ENCODE data around the gene TAOK1. TPM values are rescaled to one million over a fixed set of nuclear protein-coding genes. Genes with fewer than 3 reads are reported as not detected.
A peak's percentile ranks its signal among the peaks of the same experiment; 100 is the strongest.

The TAOK1 gene
- total and polyA plus RNA-seq, 2 of the 13 experiments (the other 11 are each of a cell fraction or from before 2014, with no cell fraction given), result 14.1 to 23.0 TPM

DNA sequence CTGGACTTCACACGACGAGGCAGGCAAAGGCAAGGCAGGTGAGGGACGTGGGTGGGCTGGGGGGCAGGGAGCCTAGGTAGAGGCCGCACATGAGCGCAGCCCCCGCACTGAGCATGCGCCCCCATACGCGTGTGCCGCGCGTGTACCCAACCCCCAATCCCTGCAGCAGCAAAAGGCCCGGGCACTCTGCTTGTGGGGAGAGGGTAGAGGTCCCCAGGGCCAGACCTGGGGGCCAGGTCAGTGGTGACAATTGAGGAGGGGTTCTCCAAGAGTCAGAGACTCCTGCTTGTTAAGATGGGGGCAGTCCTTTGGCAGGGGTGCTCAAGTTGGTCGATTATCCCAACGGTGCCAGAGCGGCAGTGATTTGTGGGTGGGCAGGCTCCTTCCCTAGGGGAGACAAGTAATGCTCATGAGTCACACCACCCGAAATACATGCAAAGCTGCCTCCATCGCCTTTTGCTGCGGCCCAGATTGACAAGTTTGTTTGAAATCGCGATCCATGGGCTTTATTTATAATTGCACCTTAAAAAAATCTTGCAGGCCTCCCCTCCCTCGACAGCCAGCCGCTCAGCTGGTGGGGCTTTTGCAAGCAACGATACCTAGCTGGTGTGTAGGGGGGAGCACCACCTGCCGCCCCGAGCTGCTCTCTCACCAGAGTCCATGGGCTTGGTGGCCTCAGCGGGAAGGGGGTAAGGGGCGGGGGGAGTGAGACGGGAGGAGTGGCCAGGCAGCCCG is 200.4 kb downstream of the TAOK1 start (continued):
- no peak for TF ChIP-seq SATB2 (CRISPR knock-in tag; IDR thresholded peaks at IDR 0.05)
- TF ChIP-seq SMAD9 (CRISPR knock-in tag; IDR thresholded peaks at IDR 0.05), result no peak
- no peak for TF ChIP-seq XRCC5 (optimal IDR thresholded peaks at IDR 0.05; ENCODE audit: low read length)
- no peak for TF ChIP-seq SIN3B (IDR thresholded peaks at IDR 0.05; ENCODE audit: low read length)
- TF ChIP-seq MYNN (CRISPR knock-in tag; IDR thresholded peaks at IDR 0.05; ENCODE audit: low read depth), result no peak
- TF ChIP-seq TMF1 (CRISPR knock-in tag; IDR thresholded peaks at IDR 0.05; ENCODE audit: low read depth), result no peak
- no peak for TF ChIP-seq SYNCRIP (IDR thresholded peaks at IDR 0.05; ENCODE audit: insufficient read depth, low read depth, low read length)
- TF ChIP-seq ZNF326 (CRISPR knock-in tag; IDR thresholded peaks at IDR 0.05; ENCODE audit: borderline replicate concordance), result no peak
- TF ChIP-seq CBX5 (CRISPR knock-in tag; IDR thresholded peaks at IDR 0.05; ENCODE audit: borderline replicate concordance), result no peak
- 0 out of 2 replicates have a peak, but pooled peaks have one; percentile 8 for TF ChIP-seq ZNF350 (CRISPR knock-in tag; IDR thresholded peaks at IDR 0.05; ENCODE audit: borderline replicate concordance, low read depth)
- TF ChIP-seq SOX6 (IDR thresholded peaks at IDR 0.05), result no peak
- TF ChIP-seq SOX6 (CRISPR knock-in tag; IDR thresholded peaks at IDR 0.05), result no peak
- TF ChIP-seq, protein P1, sequence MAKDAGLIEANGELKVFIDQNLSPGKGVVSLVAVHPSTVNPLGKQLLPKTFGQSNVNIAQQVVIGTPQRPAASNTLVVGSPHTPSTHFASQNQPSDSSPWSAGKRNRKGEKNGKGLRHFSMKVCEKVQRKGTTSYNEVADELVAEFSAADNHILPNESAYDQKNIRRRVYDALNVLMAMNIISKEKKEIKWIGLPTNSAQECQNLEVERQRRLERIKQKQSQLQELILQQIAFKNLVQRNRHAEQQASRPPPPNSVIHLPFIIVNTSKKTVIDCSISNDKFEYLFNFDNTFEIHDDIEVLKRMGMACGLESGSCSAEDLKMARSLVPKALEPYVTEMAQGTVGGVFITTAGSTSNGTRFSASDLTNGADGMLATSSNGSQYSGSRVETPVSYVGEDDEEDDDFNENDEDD (CRISPR knock-in tag; IDR thresholded peaks at IDR 0.05; ENCODE audit: borderline replicate concordance), result no peak
- TF ChIP-seq, protein P2, sequence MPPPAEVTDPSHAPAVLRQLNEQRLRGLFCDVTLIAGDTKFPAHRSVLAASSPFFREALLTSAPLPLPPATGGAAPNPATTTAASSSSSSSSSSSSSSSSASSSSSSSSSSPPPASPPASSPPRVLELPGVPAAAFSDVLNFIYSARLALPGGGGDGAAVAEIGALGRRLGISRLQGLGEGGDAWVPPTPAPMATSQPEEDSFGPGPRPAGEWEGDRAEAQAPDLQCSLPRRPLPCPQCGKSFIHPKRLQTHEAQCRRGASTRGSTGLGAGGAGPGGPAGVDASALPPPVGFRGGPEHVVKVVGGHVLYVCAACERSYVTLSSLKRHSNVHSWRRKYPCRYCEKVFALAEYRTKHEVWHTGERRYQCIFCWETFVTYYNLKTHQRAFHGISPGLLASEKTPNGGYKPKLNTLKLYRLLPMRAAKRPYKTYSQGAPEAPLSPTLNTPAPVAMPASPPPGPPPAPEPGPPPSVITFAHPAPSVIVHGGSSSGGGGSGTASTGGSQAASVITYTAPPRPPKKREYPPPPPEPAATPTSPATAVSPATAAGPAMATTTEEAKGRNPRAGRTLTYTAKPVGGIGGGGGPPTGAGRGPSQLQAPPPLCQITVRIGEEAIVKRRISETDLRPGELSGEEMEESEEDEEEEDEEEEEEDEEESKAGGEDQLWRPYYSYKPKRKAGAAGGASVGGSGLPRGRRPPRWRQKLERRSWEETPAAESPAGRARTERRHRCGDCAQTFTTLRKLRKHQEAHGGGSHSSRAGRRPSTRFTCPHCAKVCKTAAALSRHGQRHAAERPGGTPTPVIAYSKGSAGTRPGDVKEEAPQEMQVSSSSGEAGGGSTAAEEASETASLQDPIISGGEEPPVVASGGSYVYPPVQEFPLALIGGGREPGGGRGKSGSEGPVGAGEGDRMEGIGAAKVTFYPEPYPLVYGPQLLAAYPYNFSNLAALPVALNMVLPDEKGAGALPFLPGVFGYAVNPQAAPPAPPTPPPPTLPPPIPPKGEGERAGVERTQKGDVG (CRISPR knock-in tag; IDR thresholded peaks at IDR 0.05; ENCODE audit: borderline replicate concordance), result no peak
- TF ChIP-seq KAT8 (CRISPR knock-in tag; IDR thresholded peaks at IDR 0.05), result no peak
- TF ChIP-seq ZNF619 (CRISPR knock-in tag; IDR thresholded peaks at IDR 0.05), result no peak
- no peak for TF ChIP-seq SP1 (IDR thresholded peaks at IDR 0.05)
- no peak for TF ChIP-seq SP1 (CRISPR knock-in tag; IDR thresholded peaks at IDR 0.05)
- no peak for TF ChIP-seq RXRB (CRISPR knock-in tag; IDR thresholded peaks at IDR 0.05; ENCODE audit: borderline replicate concordance)
- TF ChIP-seq HMGXB4 (CRISPR knock-in tag; IDR thresholded peaks at IDR 0.05; ENCODE audit: borderline replicate concordance in 1 of 2, low read depth in 1 of 2), result no peak
- TF ChIP-seq JARID2 (CRISPR knock-in tag; IDR thresholded peaks at IDR 0.05; ENCODE audit: insufficient replicate concordance), result no peak
- TF ChIP-seq ZNF891 (CRISPR knock-in tag; IDR thresholded peaks at IDR 0.05), result no peak; the same call in 1 of the 2 replicates
- TF ChIP-seq, protein P3, sequence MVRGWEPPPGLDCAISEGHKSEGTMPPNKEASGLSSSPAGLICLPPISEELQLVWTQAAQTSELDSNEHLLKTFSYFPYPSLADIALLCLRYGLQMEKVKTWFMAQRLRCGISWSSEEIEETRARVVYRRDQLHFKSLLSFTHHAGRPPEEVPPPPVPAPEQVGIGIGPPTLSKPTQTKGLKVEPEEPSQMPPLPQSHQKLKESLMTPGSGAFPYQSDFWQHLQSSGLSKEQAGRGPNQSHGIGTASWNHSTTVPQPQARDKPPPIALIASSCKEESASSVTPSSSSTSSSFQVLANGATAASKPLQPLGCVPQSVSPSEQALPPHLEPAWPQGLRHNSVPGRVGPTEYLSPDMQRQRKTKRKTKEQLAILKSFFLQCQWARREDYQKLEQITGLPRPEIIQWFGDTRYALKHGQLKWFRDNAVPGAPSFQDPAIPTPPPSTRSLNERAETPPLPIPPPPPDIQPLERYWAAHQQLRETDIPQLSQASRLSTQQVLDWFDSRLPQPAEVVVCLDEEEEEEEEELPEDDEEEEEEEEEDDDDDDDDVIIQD (CRISPR knock-in tag; IDR thresholded peaks at IDR 0.05; ENCODE audit: low read depth), result no peak

Measured in HepG2 (cell line).